Adrenal gland (tissue), 12 donors: ENCODE results near the gene SLC9C1. TPM values are rescaled to one million over a fixed set of nuclear protein-coding genes. Genes with fewer than 3 reads are reported as not detected.

Experiments
- DNase-seq, 7 donors: peaks; one replicate each; pipeline ENCODE4 v3.0.0-alpha.2; 2019 to 2020
- H3K27ac ChIP-seq, 5 donors: fragments of 200-600 bp; sonication (generic) in 4 of 5; 1 replicate in 3 of 5; 2 replicates in 2 of 5; pipeline versions ENCODE4 v1.5.1 to v1.8.0; 2016 to 2020; ENCODE audit warnings: mild to moderate bottlenecking in 1 of 5
- H3K27me3 ChIP-seq: fragments of 200-600 bp; 2 replicates; pipeline ENCODE4 v1.8.0; 2021
- H3K36me3 ChIP-seq, 2 donors: fragments of 200-600 bp; replicated peaks in 1 of 2; 1 replicate in 1 of 2; 2 replicates in 1 of 2; pipeline versions ENCODE4 v1.5.1 to v1.8.0; 2018 to 2022
- H3K4me1 ChIP-seq, 2 donors: fragments of 200-600 bp; replicated peaks in 1 of 2; 1 replicate in 1 of 2; 2 replicates in 1 of 2; pipeline versions ENCODE4 v1.5.1 to v1.8.0; 2018 to 2021
- H3K4me3 ChIP-seq, 4 donors: fragments of 200-600 bp; sonication (generic) in 3 of 4; one replicate each; pipeline ENCODE4 v1.5.1; 2016 to 2018
- H3K9me3 ChIP-seq, 3 donors: fragments of 200-600 bp; sonication (generic) in 1 of 3; replicated peaks in 1 of 3; 1 replicate in 2 of 3; 2 replicates in 1 of 3; pipeline versions ENCODE4 v1.5.1 to v1.8.0; 2016 to 2021
- POLR2A ChIP-seq, 2 donors: fragments of 450-650 bp; IDR thresholded peaks; one replicate each; pipeline ENCODE4 v1.6.1; 2017; ENCODE audit warnings: antibody characterized with exemption in 2 of 2, mild to moderate bottlenecking in 2 of 2, moderate library complexity in 1 of 2
- WGBS, 4 donors: extraction: QIAGEN DNeasy Blood & Tissue Kit in 2 of 4; methylation state at CpG; one replicate each; pipeline versions ENCODE4 v1.1.5 to v1.1.7; 2013 to 2017; 5-methylcytosine and 5-hydroxymethylcytosine counted together
- intact Hi-C, 2 donors: fragments of 100-400 bp; cut with DNase I; formaldehyde crosslinking; loops; one replicate each; pipeline versions ENCODE4 v1.14.1 to v1.15.0; 2022 to 2023
- polyA plus RNA-seq, 3 donors: library from polyadenylated mRNA; stranded (reverse); fragments of 200-250 nt in 2 of 3; fragments of 350-450 nt in 1 of 3; fragmentation: Illumina TruSeq in 1 of 3; extraction: RNeasy Lipid Tissue Mini Kit (QIAGEN cat#74804) in 1 of 3; gene quantifications; one replicate each; pipeline ENCODE4 v1.2.3, GENCODE V29; 2013 to 2014
- total RNA-seq, 9 donors: library from RNA; depleted of rRNA in 4 of 9; stranded (reverse); fragments of >200 nt in 4 of 9; fragments of 120-200 nt in 1 of 9; fragmentation: NEBNext Ultra II Directional in 1 of 9; extraction: Animal tissue kit (Norgen Biotek cat#: 25700) in 1 of 9; gene quantifications; one replicate each; pipeline versions ENCODE4 v1.1.0 to v1.2.4, GENCODE V29; 2013 to 2023
- TF ChIP-seq, protein P1 (sequence below), 6 experiments: fragments of 450-650 bp in 4 of 6; fragments of 200-600 bp in 2 of 6; sonication (generic) in 1 of 6; IDR thresholded peaks; 1 replicate in 5 of 6; 2 replicates in 1 of 6; pipeline versions ENCODE4 v1.5.1 to v1.8.0; 2016 to 2021; ENCODE audit warnings: antibody characterized with exemption in 6 of 6, mild to moderate bottlenecking in 2 of 6, moderate library complexity in 1 of 6
- donor health status: healthy with polysubstance abuse.
- donor health status: Bipolar disorder and iron deficiency.
- donor health status: DM: yes; HTN: yes; CAD: no.
- donor health status: DM: no; HTN: no; CAD: no.
- donor health status: DM: no; HTN: no; CAD: no.
- donor health status: DM: yes; HTN: yes; CAD: no.

SLC9C1 gene
- total and polyA plus RNA-seq, 12 donors, result 0.72 TPM; not detected in 11

GRCh38 chr3:112126511-112126911 is 167.5 kb downstream of the SLC9C1 start:
- no peaks in the 10 kb centered on the region for H3K9me3 ChIP-seq
- intact Hi-C loops, result no loop called here
- TF ChIP-seq POLR2A (IDR thresholded peaks at IDR 0.05), result no peak
- TF ChIP-seq, protein P1, sequence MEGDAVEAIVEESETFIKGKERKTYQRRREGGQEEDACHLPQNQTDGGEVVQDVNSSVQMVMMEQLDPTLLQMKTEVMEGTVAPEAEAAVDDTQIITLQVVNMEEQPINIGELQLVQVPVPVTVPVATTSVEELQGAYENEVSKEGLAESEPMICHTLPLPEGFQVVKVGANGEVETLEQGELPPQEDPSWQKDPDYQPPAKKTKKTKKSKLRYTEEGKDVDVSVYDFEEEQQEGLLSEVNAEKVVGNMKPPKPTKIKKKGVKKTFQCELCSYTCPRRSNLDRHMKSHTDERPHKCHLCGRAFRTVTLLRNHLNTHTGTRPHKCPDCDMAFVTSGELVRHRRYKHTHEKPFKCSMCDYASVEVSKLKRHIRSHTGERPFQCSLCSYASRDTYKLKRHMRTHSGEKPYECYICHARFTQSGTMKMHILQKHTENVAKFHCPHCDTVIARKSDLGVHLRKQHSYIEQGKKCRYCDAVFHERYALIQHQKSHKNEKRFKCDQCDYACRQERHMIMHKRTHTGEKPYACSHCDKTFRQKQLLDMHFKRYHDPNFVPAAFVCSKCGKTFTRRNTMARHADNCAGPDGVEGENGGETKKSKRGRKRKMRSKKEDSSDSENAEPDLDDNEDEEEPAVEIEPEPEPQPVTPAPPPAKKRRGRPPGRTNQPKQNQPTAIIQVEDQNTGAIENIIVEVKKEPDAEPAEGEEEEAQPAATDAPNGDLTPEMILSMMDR (IDR thresholded peaks at IDR 0.05), result no peak
- peaks cover 4 to 14% of the 10 kb centered on the region in 2 donors for H3K4me1 ChIP-seq
- DNase-seq, result no peak
- H3K27me3 ChIP-seq, result no peaks in the 10 kb centered on the region
- 64 to 90% (median 74%) methylated on average over 1 of the region's 1 CpG for WGBS, 4 donors
- H3K36me3 ChIP-seq, result no peaks in the 10 kb centered on the region
- no peak overlapping the region for H3K4me3 ChIP-seq
- no peak overlapping the region for H3K27ac ChIP-seq

DNA sequence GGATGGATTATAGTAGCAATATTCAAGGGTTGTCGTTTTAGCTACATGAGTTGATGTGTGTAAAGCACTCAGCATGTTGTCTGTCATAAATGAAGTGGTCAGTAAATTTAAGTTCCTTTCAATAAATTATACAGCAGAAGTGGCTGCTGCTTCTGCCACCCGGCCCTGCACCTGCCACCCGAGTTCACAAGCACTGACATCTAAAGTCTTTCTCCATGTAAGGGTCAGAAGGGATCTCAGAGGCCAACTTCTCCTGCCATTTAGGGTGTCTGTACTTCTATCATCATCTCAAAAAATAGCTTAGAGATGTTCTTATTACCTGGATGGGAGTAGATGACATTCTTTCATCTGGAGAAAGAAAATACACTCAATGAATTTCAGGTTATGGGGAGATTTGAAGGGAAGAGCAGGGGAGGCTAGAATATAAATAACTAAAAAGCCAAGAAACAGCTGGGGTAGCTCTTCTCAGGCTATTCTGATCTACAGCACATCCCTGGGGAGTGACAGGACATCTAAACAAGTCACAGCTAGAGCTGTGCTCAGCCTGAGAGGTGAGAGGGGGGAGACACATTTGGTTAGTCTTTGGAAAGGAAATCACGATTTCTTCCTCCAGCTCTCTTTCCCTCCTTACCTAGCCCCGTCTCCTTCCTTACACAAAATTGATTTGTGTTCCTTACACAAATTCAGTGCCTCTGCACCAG is 169.0 kb downstream of the SLC9C1 start:
- Histone ChIP-seq H3K4me1 (peaks cover 4 to 14% of the 10 kb centered on the region in 2 donors), H3K27me3 (no peaks in the 10 kb centered on the region), H3K4me3 (no peak overlapping the region), H3K27ac (no peak overlapping the region), H3K9me3 (no peaks in the 10 kb centered on the region), H3K36me3 (no peaks in the 10 kb centered on the region)
- no peak for DNase-seq
- TF ChIP-seq, protein P1 (IDR thresholded peaks at IDR 0.05), result no peak
- no peak for TF ChIP-seq POLR2A (IDR thresholded peaks at IDR 0.05)
- 81 to 87% (median 85%) methylated on average over 5 of the region's 5 CpGs for WGBS, 4 donors
- intact Hi-C loops, result no loop called here

GRCh38 chr3:112123548-112123947 is 170.5 kb downstream of the SLC9C1 start:
- Histone ChIP-seq H3K9me3 (no peaks in the 10 kb centered on the region), H3K27me3 (no peaks in the 10 kb centered on the region), H3K4me3 (no peak overlapping the region), H3K36me3 (no peaks in the 10 kb centered on the region), H3K4me1 (peaks cover 4 to 14% of the 10 kb centered on the region in 2 donors), H3K27ac (no peak overlapping the region)
- WGBS, 4 donors, result 82 to 100% (median 87%) methylated on average over 2 of the region's 2 CpGs
- DNase-seq, result no peak
- TF ChIP-seq, protein P1 (IDR thresholded peaks at IDR 0.05), result no peak
- TF ChIP-seq POLR2A (IDR thresholded peaks at IDR 0.05), result no peak
- intact Hi-C loops, result no loop called here

DNA sequence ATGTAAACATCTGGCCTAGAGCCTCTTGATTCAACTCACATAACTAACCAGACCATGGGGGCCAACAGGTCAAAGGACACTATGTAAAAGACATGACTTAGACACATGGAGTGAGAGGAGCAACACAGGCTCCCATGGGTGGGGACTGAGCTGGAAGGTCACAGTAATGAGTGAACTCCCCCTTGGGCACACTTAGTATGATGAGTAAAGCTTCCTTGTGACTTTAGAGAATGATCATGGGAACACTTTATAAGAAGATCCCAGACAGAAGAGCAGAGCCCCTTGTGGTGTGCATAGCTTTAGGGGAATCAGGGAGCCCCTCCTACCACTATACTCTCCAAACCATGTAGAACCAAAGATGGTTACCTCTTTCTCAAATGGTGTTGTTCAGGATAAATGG is 171.1 kb downstream of the SLC9C1 start:
- intact Hi-C loops, result no loop called here
- H3K4me3 ChIP-seq, result no peak overlapping the region
- no peaks in the 10 kb centered on the region for H3K27me3 ChIP-seq
- no peak for DNase-seq
- no peak for TF ChIP-seq POLR2A (IDR thresholded peaks at IDR 0.05)
- TF ChIP-seq, protein P1 (IDR thresholded peaks at IDR 0.05), result no peak
- no peak overlapping the region for H3K27ac ChIP-seq
- H3K9me3 ChIP-seq, result no peaks in the 10 kb centered on the region
- H3K4me1 ChIP-seq, result peaks cover 4 to 14% of the 10 kb centered on the region in 2 donors
- no peaks in the 10 kb centered on the region for H3K36me3 ChIP-seq
